ENCODE data around the gene SDK1.
"Not testable (repeated sequence)": the region's sequence is repeated elsewhere in the genome, so short reads cannot be mapped to it uniquely, and the experiment has no call there.

The SDK1 gene

DNA sequence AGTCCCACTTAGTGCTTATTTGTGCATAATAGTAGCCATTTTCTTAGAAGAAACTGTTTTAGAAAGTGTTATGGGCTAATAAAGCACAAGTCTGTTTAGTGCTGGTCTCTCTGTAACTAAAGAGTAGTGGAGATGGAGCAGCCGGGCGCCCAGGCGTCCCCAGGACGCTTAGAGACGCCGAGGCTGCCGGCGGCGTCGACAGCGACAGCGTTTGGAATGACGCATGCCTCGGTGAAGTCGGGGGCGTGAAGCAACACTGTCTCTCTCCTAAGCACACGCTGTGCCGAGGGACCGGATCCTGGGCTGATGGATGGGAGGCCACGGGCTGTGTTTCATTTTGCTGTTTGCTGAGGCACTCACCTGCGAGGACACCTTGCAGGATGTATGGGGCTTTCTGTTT lies 792.4 kb downstream of the SDK1 start:
- no peak for DNase-seq

GRCh38 chr7:4094158-4094557 lies 793.1 kb downstream of the SDK1 start:
- not testable (repeated sequence) for DNase-seq

DNA sequence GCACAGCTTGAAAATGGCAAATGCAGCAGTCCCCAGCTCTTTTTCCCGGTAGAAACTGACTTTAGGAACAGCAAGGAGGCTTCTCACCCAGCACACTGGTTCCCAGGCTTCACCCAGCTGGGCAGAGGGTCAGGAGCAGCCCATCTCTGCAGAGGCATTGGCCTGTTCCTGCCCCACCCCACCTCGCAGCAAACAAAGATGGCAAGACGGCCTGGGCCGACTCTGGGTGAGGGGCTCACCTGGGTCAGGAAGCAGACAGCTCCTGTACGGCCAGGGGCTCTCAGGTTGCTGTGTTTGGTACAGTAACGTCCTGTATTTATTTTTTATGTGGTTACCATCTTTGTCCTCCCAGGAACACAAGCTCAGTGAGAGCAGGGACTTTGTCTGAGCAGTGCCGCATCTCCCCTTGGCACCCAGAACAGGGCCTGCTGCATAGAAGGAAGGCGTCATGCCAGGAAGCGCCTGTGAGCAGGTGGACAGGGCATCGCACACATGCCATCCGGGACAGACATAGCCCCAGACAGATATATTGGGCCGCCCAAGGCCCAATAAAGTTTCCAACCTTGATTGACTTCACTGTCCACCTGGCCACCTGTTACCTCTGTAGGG lies 796.1 kb downstream of the SDK1 start:
- no peak for DNase-seq

DNA sequence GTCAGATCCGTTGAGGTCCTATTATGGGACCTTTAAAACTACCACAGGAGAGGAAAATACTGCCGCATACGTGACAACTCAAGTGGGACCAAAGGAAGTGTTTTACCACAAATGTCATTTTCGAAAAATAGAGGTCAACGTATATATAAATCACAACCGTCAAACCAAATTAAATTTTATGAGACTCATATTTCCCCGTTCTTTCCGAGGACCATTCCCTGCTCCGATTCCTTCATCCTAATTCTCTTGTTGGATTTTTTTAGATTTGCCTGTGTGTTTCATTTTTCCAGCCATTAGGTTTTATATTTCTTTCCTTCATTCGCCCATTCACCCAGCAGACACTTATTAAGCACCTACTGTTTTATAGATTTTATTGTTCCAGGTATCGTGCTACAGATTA lies 797.1 kb downstream of the SDK1 start:
- DNase-seq, result no peak

GRCh38 chr7:4099651-4100050 lies 798.6 kb downstream of the SDK1 start:
- DNase-seq, result no peak

- no peak for DNase-seq
Measured at GRCh38 chr7:4100148-4100547, 799.1 kb downstream of the SDK1 start.

GRCh38 chr7:4100691-4101090 lies 799.6 kb downstream of the SDK1 start:
- no peak for DNase-seq

DNA sequence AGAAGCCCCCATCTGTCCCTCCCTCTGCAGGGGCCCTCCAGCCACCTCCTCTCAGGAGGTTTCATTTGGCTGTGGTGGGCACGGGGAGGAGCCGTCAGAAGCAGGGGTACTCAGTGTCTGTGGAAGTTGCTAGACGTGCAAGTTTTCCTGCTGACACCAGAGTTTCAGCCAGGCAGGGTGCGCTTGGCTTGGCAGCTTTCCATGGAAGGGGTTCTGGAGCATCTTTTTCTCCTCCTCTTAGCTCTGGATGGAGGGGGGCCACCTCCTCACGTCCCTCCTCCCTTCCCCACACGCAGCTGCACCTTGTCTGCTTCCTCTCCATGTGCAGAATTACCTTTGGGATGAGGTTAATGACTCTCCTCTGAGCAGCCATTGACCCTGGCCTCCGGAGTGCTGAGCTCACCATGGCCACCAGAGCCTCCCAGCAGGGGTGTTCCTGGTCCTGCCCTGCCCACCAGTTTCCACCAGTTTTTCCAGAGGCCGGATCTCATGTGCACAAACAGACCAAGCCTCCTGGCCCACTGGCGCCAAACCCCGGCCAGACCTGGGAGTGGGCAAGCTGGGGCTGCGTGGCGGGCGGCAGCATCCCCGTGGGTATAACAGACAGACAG lies 801.3 kb downstream of the SDK1 start:
- DNase-seq, result no peak

- DNase-seq, result no peak
Measured at GRCh38 chr7:4103352-4104091, 802.5 kb downstream of the SDK1 start.

DNA sequence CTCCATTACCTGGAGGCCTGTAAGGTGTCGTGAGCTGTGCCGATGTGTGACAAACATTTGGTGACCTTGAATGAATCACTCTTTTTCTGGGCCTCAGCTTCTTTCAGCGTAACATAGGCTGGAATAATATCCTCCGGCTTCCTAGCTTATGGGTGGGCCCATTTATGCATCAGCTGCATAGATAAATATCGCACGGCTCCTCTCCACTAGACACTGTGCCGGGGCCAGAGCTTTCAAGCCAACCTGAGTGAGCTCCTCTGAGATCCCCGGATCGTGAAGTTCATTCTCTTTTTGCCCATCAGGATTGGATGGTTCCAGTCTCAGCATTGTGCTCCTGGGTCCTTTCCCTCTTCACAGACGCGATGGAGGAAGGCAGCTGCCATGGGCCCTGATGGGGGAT lies 806.8 kb downstream of the SDK1 start:
- DNase-seq, result no peak

DNA sequence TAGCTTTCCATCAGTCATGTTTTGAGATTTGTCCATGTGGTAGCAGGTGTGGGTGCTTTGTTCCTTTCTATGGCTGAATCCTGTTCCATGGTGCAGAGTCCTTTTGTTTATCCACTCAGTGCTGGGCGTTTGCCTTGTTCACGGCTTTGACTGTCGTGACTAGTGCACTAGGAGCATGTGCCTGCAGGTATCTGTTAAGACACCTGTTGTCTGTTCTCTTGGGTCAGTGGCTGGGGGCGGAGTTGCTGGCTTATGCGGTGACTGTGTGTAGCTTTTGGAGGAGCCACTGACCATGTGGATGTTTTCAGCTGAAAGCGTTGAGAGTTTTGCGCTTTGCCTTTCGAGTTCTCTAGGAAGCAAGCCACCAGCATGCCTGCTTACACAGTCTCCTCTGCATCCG lies 807.9 kb downstream of the SDK1 start:
- DNase-seq, result no peak

DNA sequence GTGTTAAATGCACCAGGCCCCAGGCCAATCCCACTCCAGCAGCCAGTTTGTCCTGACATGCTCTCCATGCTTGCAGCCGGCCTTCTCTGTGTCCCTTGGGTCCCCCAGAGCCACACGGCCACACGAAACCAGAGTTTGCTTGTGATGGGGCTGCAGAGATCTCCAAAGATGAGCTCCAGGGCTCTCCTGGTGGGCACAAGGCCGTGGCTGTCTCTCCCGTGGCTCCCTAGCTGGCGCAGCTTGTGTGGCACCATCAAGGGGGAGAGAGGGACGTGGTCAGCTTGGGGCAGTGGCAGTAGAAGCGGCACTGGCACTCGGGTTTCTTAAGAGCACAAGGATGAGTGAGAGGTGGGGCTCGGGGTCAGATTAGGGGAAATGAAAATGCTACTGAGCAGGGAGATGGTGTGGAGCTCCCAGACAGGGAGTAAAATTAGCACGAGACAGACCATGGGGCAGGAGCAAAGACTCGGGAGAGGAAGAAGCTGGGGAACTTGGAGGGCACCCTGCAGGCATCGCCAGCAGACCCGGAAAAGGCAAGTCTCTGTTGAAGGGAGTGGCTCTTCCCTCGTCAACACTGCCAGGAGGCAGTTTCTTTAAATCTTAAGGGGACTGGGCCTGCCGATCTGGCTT lies 808.5 kb downstream of the SDK1 start:
- DNase-seq, result no peak

GRCh38 chr7:4110438-4110837 lies 809.4 kb downstream of the SDK1 start:
- no peak for DNase-seq

- DNase-seq, result no peak
Measured at GRCh38 chr7:4111166-4111565, 810.1 kb downstream of the SDK1 start.

- DNase-seq, result no peak
Measured at GRCh38 chr7:4113271-4113670, 812.2 kb downstream of the SDK1 start.

GRCh38 chr7:4113976-4114375 lies 812.9 kb downstream of the SDK1 start:
- no peak for DNase-seq

GRCh38 chr7:4115442-4115841 lies 814.4 kb downstream of the SDK1 start:
- no peak for DNase-seq

DNA sequence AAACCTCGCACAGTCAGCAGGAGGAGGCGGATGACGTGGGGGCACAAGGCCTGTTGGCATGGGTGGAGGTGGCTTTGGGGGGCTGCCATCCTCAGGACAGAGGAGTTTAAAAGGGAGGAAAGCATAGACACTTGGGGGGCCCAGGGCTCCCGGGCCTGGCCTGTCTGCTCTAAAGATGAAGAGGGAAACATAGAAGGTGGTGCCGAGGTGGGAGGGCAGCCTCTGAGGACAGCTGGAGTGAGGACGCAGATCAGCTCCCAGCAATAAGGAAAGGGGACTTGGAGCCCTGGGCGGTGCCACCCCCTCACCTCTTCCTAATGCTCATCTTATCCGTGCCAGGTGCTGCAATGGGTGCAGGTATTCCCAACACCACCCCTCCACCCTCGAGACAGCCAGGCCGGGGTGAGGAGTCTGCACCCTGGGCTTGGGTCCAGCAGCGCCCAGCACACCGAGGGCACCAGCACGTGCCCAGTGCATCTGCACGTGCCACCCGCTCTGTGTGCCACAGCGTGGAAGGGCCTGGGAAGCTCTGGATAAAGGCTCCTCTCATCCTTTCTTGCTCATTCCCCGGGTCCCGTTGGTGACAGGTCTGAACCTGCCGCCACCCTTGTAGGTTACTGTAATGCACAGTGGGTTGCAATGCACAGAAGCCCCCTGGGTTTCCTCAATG lies 815.0 kb downstream of the SDK1 start:
- DNase-seq, result no peak

- DNase-seq, result no peak
Measured at GRCh38 chr7:4119848-4120247, 818.8 kb downstream of the SDK1 start.

- no peak for DNase-seq
Measured at GRCh38 chr7:4123346-4123745, 822.3 kb downstream of the SDK1 start.

DNA sequence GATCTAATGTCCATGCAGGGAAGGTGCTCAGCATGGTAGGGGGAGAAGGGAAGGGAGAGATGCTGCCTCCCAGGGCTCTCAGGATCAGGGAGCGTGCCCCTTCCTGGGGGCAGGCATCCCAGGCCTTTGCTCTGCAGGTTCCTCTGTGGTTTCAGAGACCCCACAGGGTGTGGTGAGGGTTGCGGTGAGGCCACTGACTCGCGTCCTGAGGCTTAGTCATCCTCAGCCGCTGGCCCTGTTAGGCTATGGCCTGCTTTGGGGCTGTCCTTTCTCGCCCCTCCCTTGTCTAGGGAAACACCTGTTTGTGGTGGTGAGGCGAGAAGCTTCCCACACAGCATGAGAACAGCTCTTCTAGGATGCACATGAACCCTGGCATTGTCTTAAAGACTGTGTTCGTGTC lies 822.8 kb downstream of the SDK1 start:
- no peak for DNase-seq

DNA sequence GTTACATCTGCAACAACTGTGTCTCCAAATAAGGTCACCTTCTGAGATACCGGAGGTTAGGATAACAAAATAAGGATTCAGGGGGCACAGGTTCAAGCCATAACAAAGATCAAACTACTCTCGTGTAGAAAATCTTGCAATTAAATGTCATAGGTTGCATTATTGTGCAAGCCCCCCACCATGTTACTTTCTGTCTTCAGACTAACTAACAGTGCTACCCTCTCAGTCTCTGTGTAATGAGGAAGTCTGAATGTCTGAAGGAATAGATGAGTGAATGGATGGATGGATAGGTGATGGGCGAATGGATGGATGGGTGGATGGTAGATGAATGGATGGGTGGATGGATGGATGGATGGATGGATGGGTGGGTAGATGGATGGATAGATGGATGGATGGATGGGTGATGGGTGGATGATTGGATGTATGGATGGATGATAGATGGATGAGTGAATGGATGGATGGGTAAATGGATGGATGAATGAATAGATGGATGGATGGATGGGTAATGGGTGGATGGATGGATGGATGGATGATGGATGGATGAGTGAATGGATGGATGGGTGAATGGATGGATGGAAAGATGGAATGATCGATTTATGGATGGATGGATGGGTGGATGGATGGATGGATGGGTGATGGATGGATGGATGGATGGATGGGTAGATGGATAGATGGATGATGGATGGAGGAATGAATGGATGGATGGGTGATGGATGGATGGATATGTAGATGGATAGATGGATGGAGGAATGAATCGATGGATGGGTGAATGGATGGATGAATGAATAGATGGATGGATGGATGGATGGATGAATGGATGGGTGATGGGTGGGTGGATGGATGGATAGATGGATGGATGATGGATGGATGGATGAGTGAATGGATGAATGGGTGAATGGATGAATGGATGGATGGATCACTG lies 823.8 kb downstream of the SDK1 start:
- no peak for DNase-seq

All from stimulated activated CD4-positive, alpha-beta T cell treated with anti-CD3 and anti-CD28 coated beads, Interleukin-4, amount 100 ng/mL, for 4 hours (primary cell).